Heart left ventricle (tissue), 16 donors: ENCODE results near the gene VWA8. TPM values are rescaled to one million over a fixed set of nuclear protein-coding genes. Genes with fewer than 3 reads are reported as not detected.
"Not testable (repeated sequence)": the region's sequence is repeated elsewhere in the genome, so short reads cannot be mapped to it uniquely, and the experiment has no call there.

Source experiments
- ATAC-seq, 4 donors: fragments of 200-7000 bp; cut with Tn5 transposase; one replicate each; pipeline ENCODE4 v1.9.1; 2020 to 2022; ENCODE audit warnings: moderate library complexity in 4 of 4, mild to moderate bottlenecking in 3 of 4, moderate number of reproducible peaks in 1 of 4
- DNase-seq, 5 donors: peaks; one replicate each; pipeline ENCODE4 v3.0.0-alpha.2; 2020
- H3K27ac ChIP-seq, 12 donors: fragments of 200-600 bp; sonication (generic) in 4 of 12; one replicate each; pipeline versions ENCODE4 v1.5.0 to v1.8.0; 2016 to 2022; ENCODE audit warnings: mild to moderate bottlenecking in 2 of 12
- H3K27me3 ChIP-seq, 9 donors: fragments of 200-600 bp; sonication (generic) in 2 of 9; one replicate each; pipeline versions ENCODE4 v1.5.1 to v1.8.0; 2016 to 2022; ENCODE audit warnings: mild to moderate bottlenecking in 3 of 9
- H3K36me3 ChIP-seq, 9 donors: fragments of 200-600 bp; sonication (generic) in 2 of 9; one replicate each; pipeline versions ENCODE4 v1.5.0 to v1.8.0; 2018 to 2022; ENCODE audit warnings: mild to moderate bottlenecking in 2 of 9
- H3K4me1 ChIP-seq, 12 donors: fragments of 200-600 bp; sonication (generic) in 4 of 12; one replicate each; pipeline versions ENCODE4 v1.5.0 to v1.8.0; 2016 to 2022; ENCODE audit warnings: mild to moderate bottlenecking in 3 of 12
- H3K4me3 ChIP-seq, 12 donors: fragments of 200-600 bp; sonication (generic) in 4 of 12; one replicate each; pipeline versions ENCODE4 v1.5.0 to v1.8.0; 2017 to 2022; ENCODE audit warnings: mild to moderate bottlenecking in 9 of 12, moderate library complexity in 4 of 12
- H3K9me3 ChIP-seq, 12 donors: fragments of 200-600 bp; sonication (generic) in 4 of 12; one replicate each; pipeline versions ENCODE4 v1.5.0 to v1.8.0; 2016 to 2022; ENCODE audit warnings: mild to moderate bottlenecking in 1 of 12
- POLR2A ChIP-seq, 2 donors: fragments of 450-650 bp; IDR thresholded peaks; one replicate each; pipeline ENCODE4 v1.6.1; 2017; ENCODE audit warnings: antibody characterized with exemption in 2 of 2, mild to moderate bottlenecking in 2 of 2, moderate library complexity in 2 of 2
- WGBS, 4 donors: extraction: QIAGEN DNeasy Blood & Tissue Kit in 2 of 4; methylation state at CpG; one replicate each; pipeline versions ENCODE4 v1.1.5 to v1.1.7; 2013 to 2018; 5-methylcytosine and 5-hydroxymethylcytosine counted together
- intact Hi-C, 10 donors: fragments of 100-400 bp; cut with DNase I; formaldehyde crosslinking; loops; one replicate each; pipeline versions ENCODE4 v1.11.1 to v1.14.2; 2022
- polyA plus RNA-seq, 2 donors: library from polyadenylated mRNA; stranded (reverse); fragments of 200-250 nt; gene quantifications; one replicate each; pipeline ENCODE4 v1.2.3, GENCODE V29; 2013
- total RNA-seq, 9 donors: library from RNA; depleted of rRNA in 2 of 9; stranded (reverse); fragments of >200 nt in 2 of 9; fragmentation: NEBNext Ultra II Directional in 3 of 9; extraction: Animal tissue kit (Norgen Biotek cat#: 25700) in 3 of 9; gene quantifications; one replicate each; pipeline versions ENCODE4 v1.1.0 to v1.2.4, GENCODE V29; 2016 to 2023
- TF ChIP-seq, protein P1 (sequence below), 12 donors: fragments of 200-600 bp; sonication (generic) in 4 of 12; IDR thresholded peaks; one replicate each; pipeline versions ENCODE4 v1.5.0 to v1.8.0; 2018 to 2022; ENCODE audit warnings: antibody characterized with exemption in 12 of 12, mild to moderate bottlenecking in 5 of 12
- donor health status: ischemic (EF 13 %, LVEDD 7.1; RV severe dilation, severe dysfunction).
- donor health status: healthy with polysubstance abuse.
- donor health status: DM: no; HTN: yes; CAD: no.
- donor health status: DM: no; HTN: no; CAD: no.
- donor health status: ischemic (EF 25% LVEDD 6.9; RV normal size, moderate dysfunction).
- donor health status: ischemic (EF 25% LVEDD 5.7; RV mildly dilated, moderate dysfunction).
- donor health status: healthy.
- donor health status: DM: yes; HTN: yes; CAD: no.
- donor health status: ischemic (EF 35%, LVEDD 5.7; RV mildly dilated, moderate dysfunction).
- donor health status: nonischemic (EF 11% LVEDD 7.7; RV severe dilation, severe dysfunction).
- donor health status: DM: yes; HTN: yes; CAD: no.
- donor health status: PGD.
- donor health status: ischemic (EF 29% LVEDD 5.4; RV normal size, mild dysfunction).
- donor health status: nonischemic (EF 23%, LVEDD 6.1; RV moderate dilation, normal function).

VWA8 gene
- total and polyA plus RNA-seq, 11 donors: 12.1 to 64.1 (median 41.8) TPM

DNA sequence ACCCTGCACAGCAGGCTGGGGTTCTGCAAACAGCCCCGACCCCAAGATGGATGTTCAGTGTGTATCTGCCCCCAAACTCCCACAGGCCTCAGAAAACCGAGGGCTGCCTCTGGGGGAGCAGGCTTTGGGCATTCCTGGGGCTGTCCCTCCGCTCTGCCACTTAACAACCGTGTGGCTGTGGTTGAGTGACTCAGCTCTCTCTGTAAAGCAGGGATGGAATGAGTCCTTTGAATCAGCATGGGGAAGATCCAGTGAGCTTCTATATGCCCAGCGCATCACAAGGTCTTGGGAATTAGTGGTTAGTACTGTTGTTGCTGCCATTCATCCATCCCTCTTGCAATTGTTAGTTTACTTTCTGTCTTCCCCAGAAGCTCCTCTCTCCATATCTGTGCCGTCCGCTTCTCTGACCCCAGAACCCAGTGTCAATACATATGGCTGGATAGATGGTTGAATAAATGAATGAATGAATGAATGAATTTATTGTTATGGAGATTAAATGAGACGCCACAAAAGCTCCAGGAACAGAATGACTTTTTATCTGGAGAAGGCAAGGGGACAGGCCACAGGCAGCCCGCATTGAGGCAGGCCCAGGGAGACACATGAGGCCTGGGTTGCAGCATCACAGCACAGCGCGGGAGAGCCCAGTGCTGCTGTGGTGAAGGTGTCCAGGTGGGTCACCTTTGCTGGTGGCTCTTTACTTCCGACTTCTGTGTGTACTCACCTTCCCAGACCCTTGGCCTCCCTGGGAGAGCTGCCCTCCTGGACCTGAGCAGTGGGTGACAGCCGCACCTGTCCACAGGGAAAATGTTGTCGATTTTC lies 414.3 kb downstream of the VWA8 start:
- Histone ChIP-seq H3K4me1 (peaks cover 3 to 25% (median 16%) of the 10 kb centered on the region in 12 donors), H3K27ac (peak overlapping the region in 11 of 12 donors; percentile 62 to 90 (median 82)), H3K27me3 (no peaks in the 10 kb centered on the region), H3K36me3 (no peaks in the 10 kb centered on the region), H3K9me3 (no peaks in the 10 kb centered on the region), H3K4me3 (no peak overlapping the region)
- intact Hi-C loops: loop anchor here in 4 of 10 donors (5.0 to 10.0 kb wide), 5 partner anchors 49 to 96 kb away; partner anchors contain the start of gene RGCC (in 1 of the 4)
- TF ChIP-seq, protein P1, sequence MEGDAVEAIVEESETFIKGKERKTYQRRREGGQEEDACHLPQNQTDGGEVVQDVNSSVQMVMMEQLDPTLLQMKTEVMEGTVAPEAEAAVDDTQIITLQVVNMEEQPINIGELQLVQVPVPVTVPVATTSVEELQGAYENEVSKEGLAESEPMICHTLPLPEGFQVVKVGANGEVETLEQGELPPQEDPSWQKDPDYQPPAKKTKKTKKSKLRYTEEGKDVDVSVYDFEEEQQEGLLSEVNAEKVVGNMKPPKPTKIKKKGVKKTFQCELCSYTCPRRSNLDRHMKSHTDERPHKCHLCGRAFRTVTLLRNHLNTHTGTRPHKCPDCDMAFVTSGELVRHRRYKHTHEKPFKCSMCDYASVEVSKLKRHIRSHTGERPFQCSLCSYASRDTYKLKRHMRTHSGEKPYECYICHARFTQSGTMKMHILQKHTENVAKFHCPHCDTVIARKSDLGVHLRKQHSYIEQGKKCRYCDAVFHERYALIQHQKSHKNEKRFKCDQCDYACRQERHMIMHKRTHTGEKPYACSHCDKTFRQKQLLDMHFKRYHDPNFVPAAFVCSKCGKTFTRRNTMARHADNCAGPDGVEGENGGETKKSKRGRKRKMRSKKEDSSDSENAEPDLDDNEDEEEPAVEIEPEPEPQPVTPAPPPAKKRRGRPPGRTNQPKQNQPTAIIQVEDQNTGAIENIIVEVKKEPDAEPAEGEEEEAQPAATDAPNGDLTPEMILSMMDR (IDR thresholded peaks at IDR 0.05): no peak
- no peak for TF ChIP-seq POLR2A (IDR thresholded peaks at IDR 0.05)
- DNase-seq (no peak), ATAC-seq (no peak)
- WGBS, 4 donors: 89 to 94% (median 93%) methylated on average over 12 to 14 of the region's 14 CpGs

DNA sequence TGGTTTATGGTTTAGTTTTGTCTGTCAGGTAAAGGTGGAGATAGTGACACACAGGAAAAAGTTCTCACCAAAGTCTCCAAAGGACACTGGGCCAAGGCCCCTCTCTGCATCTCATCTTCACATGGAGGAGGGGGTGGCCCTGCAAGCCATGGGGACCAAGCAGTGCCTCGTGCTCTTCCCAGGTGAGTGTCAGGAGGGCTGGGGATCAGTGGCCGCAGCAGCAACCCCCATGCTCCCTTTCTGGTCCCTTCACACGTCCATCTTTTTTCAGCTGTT lies 415.5 kb downstream of the VWA8 start:
- H3K4me1 ChIP-seq: peaks cover 3 to 25% (median 16%) of the 10 kb centered on the region in 12 donors
- no peak overlapping the region for H3K4me3 ChIP-seq
- H3K27me3 ChIP-seq: no peaks in the 10 kb centered on the region
- no peaks in the 10 kb centered on the region for H3K36me3 ChIP-seq
- no peak for TF ChIP-seq POLR2A (IDR thresholded peaks at IDR 0.05)
- TF ChIP-seq, protein P1 (IDR thresholded peaks at IDR 0.05): no peak
- H3K9me3 ChIP-seq: no peaks in the 10 kb centered on the region
- intact Hi-C loops: loop anchor here in 4 of 10 donors (5.0 to 10.0 kb wide), 5 partner anchors 48 to 97 kb away; partner anchors contain the start of gene RGCC (in 1 of the 4)
- ATAC-seq: no peak
- WGBS, 4 donors: 58 to 65% (median 64%) methylated on average over 3 of the region's 3 CpGs
- no peak overlapping the region for H3K27ac ChIP-seq
- no peak for DNase-seq

DNA sequence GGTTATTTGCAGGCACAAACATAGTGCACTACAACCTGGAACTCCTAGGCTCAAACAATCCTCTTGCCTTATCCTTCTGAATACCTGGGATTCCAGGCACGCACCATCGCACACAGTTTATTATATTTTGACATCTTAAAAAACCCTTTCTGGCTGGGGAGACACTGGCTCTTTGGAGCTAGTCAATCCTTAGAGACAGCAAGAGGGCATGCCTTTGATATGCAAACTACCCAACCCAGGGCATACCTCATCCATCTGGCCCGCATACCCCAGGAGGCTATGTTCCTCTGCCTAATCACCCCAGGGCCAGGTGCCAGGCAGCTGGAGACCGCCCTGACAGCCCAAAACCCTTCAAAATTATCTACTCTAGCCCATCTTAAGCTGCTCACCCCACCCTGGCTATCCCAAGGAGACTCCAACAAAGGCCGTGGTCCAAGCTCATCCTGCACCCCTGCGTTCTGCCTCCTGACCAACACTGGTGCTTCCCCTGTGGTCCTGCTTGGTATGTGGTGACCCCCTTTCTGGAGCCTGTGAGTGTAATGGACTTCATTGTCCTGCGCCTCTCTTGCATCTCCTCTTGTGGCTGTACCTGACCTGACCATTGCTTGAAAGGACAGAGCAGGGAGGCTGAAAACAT lies 417.1 kb downstream of the VWA8 start:
- WGBS, 4 donors: 81 to 96% (median 90%) methylated on average over 7 of the region's 7 CpGs
- H3K4me1 ChIP-seq: peaks cover 3 to 25% (median 16%) of the 10 kb centered on the region in 12 donors
- TF ChIP-seq POLR2A (IDR thresholded peaks at IDR 0.05): no peak
- TF ChIP-seq, protein P1 (IDR thresholded peaks at IDR 0.05): no peak
- intact Hi-C loops: loop anchor here in 1 of 10 donors (10.0 kb wide), 1 partner anchor 79 kb away; no protein-coding TSS in a partner anchor
- H3K9me3 ChIP-seq: no peaks in the 10 kb centered on the region
- no peak for ATAC-seq
- H3K27me3 ChIP-seq: no peaks in the 10 kb centered on the region
- no peak overlapping the region for H3K4me3 ChIP-seq
- H3K27ac ChIP-seq: no peak overlapping the region
- H3K36me3 ChIP-seq: no peaks in the 10 kb centered on the region
- no peak for DNase-seq

DNA sequence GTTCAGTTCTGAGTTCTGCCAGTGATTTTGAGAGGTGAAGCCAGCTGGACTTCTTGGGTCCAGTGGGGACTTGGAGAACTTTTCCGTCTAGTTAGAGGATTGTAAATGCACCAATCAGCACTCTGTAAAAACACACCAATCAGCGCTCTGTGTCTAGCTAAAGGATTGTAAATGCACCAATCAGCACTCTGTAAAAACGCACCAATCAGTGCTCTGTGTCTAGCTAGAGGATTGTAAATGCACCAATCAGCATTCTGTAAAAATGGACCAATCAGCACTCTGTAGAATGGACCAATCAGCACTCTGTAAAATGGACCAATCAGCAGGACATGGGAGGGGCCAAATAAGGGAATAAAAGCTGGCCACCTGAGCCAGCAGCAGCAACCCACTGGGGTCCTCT lies 418.1 kb downstream of the VWA8 start:
- H3K36me3 ChIP-seq, ATAC-seq, H3K27me3 ChIP-seq, DNase-seq, H3K27ac ChIP-seq, H3K4me3 ChIP-seq, H3K9me3 ChIP-seq: not testable (repeated sequence)
- H3K4me1 ChIP-seq: peaks cover 1 to 20% (median 11%) of the 10 kb centered on the region in 12 donors
- 89 to 97% (median 94%) methylated on average over 3 of the region's 3 CpGs for WGBS, 4 donors
- intact Hi-C loops: loop anchor here in 1 of 10 donors (10.0 kb wide), 1 partner anchor 78 kb away; no protein-coding TSS in a partner anchor
